Loucy (cell line): ENCODE measurements around the gene SNX3.
A peak's percentile ranks its signal among the peaks of the same experiment; 100 is the strongest.
"Not testable (repeated sequence)": the region's sequence is repeated elsewhere in the genome, so short reads cannot be mapped to it uniquely, and the experiment has no call there.

ENCODE experiments used
- H2AFZ ChIP-seq: fragments of 200-600 bp; sonication (generic); 2 replicates; pipeline ENCODE4 v1.6.0; 2016; ENCODE audit warnings: antibody characterized with exemption, mild to moderate bottlenecking, low read length, moderate library complexity
- H3F3A ChIP-seq: fragments of 200-600 bp; 2 replicates; pipeline ENCODE4 v1.6.0; 2016; ENCODE audit warnings: antibody characterized with exemption, low read depth, mild to moderate bottlenecking
- H3K27me3 ChIP-seq: fragments of 200-600 bp; sonication (generic); 2 replicates; pipeline ENCODE4 v1.6.1; 2014; ENCODE audit warnings: low read length, mild to moderate bottlenecking; ENCODE audit not compliant: insufficient read depth, poor library complexity, severe bottlenecking
- H3K36me3 ChIP-seq: fragments of 200-600 bp; sonication (generic); 2 replicates; pipeline ENCODE4 v1.6.1; 2016; ENCODE audit warnings: low read length; ENCODE audit not compliant: insufficient read depth
- H3K4me1 ChIP-seq: fragments of 200-600 bp; sonication (generic); 2 replicates; pipeline ENCODE4 v1.5.1; 2014; ENCODE audit warnings: low read length, mild to moderate bottlenecking; ENCODE audit not compliant: insufficient read depth, poor library complexity, severe bottlenecking
- H3K4me2 ChIP-seq: fragments of 200-600 bp; sonication (generic); 2 replicates; pipeline ENCODE4 v1.6.0; 2014; ENCODE audit warnings: antibody characterized with exemption, low read length, low read depth, mild to moderate bottlenecking; ENCODE audit not compliant: poor library complexity, severe bottlenecking
- H3K4me3 ChIP-seq: fragments of 200-600 bp; sonication (generic); 2 replicates; pipeline ENCODE4 v1.5.1; 2014; ENCODE audit warnings: low read length, mild to moderate bottlenecking, mixed read lengths; ENCODE audit not compliant: poor library complexity, severe bottlenecking
- H3K79me2 ChIP-seq: fragments of 200-600 bp; sonication (generic); 2 replicates; pipeline ENCODE4 v1.6.1; 2014; ENCODE audit warnings: low read length; ENCODE audit not compliant: insufficient read depth
- H3K9ac ChIP-seq: fragments of 200-600 bp; sonication (generic); 2 replicates; pipeline ENCODE4 v1.6.0; 2014; ENCODE audit warnings: mild to moderate bottlenecking, low read depth, low read length, moderate library complexity; ENCODE audit not compliant: poor library complexity, severe bottlenecking
- H3K9me2 ChIP-seq: fragments of 200-600 bp; sonication (generic); replicated peaks from 2 replicates; pipeline ENCODE4 v1.6.1; 2016; ENCODE audit warnings: low read depth, low read length, mixed read lengths
- H3K9me3 ChIP-seq: fragments of 200-600 bp; sonication (generic); 2 replicates; pipeline ENCODE4 v1.6.1; 2014; ENCODE audit warnings: mild to moderate bottlenecking, antibody characterized with exemption, low read length, low read depth; ENCODE audit not compliant: insufficient read depth
- H4K20me1 ChIP-seq: fragments of 200-600 bp; sonication (generic); 2 replicates; pipeline ENCODE4 v1.6.0; 2014; ENCODE audit warnings: antibody characterized with exemption, low read length, mild to moderate bottlenecking; ENCODE audit not compliant: insufficient read depth, poor library complexity, severe bottlenecking
- CTCF ChIP-seq: fragments of 200-600 bp; sonication (generic); conservative IDR thresholded peaks from 2 replicates; pipeline ENCODE4 v1.5.1; 2014; ENCODE audit warnings: mild to moderate bottlenecking, antibody characterized with exemption, low read length
- EZH2phosphoT487 ChIP-seq: fragments of 200-600 bp; IDR thresholded peaks from 2 replicates; pipeline ENCODE4 v1.6.1; 2018; ENCODE audit warnings: antibody characterized with exemption, mild to moderate bottlenecking, moderate library complexity, borderline replicate concordance

The SNX3 gene

DNA sequence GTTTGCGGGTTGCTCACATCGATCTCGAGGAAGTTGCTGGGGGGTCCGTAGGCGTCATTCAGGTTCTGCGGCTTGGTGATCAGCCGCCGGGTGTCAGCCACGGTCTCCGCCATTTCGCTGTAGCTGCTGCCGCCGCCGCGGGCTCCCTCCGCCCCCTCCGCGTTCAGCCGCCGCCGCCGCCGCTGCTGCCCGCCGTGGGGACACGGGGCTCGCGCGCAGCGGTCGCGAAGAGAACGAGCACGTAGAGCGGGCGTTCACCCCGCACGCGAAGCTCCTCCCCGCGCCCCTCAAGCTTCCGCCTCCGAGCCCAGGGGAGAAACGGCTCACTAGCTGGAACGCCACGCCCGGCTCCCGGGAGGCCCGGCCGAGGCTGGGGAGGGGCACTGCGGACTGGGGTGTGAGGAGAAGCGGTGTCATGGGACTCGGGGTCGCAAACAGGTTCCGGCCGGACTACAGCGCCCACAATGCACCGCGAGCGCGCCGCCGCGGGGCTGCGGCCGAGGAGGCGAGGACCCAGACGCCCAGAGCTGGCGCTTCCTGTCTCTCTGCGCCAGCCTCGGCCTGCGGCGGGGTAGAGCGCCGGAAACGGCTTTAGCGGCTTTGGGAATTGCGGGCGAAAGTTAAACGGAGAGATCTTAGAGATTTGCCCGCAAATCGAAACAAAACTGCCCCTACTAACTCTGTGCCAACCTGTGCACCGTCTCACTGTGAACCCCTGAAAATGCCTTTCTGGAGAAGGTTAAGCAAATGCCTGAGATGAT is at the start of gene SNX3:
TSS of gene SNX3 (minus strand) at position 232 of the 761 bp plus-strand sequence. CDS start at position 113, 119 bp downstream.
- peak within 1 kb of the TSS; percentile 90 for H3K4me2 ChIP-seq
- TF ChIP-seq CTCF (no peak), EZH2phosphoT487 (no peak)
- peak within 1 kb of the TSS; percentile 86 for H3K4me3 ChIP-seq
- H3K9me2 ChIP-seq = no peaks in the 10 kb centered on the region
- H3K27me3 ChIP-seq = no peaks in the 10 kb centered on the region
- peak within 1 kb of the TSS; percentile 95 for H3K9ac ChIP-seq
- peaks cover 29% of the 10 kb centered on the region for H4K20me1 ChIP-seq
- no peaks in the 10 kb centered on the region for H3K9me3 ChIP-seq
- no peaks in the 10 kb centered on the region for H3K36me3 ChIP-seq
- H2AFZ ChIP-seq = peak within 1 kb of the TSS; percentile 89
- peaks cover 24% of the 10 kb centered on the region for H3K4me1 ChIP-seq
- peaks cover 48% of the 10 kb centered on the region for H3K79me2 ChIP-seq
- no peaks in the 10 kb centered on the region for H3F3A ChIP-seq

DNA sequence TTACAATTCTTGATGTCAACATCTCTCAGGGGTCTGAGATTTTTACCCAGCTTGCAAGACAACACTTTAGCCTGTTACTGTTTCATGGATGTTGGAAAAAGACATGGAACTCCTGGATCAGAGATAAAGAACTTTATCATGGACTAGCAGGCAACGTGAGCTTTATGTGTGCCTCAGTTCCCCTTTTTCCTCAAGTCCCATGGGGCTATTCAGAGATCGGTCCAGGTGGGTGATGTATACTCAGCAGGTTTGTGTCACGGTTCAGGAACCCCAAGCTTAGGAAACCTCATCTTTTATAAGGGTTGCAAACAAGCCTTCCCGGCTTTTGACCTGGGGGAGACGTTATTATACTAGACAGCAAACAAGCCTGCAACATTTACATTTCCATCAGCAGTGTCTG is 49.0 kb upstream of the SNX3 start:
- H3K9me2 ChIP-seq = no peaks in the 10 kb centered on the region
- TF ChIP-seq CTCF (no peak), EZH2phosphoT487 (no peak)
- peaks cover 3% of the 10 kb centered on the region; the same call in 1 of the 2 replicates for H3K79me2 ChIP-seq
- H3K9ac ChIP-seq = no peak overlapping the region
- no peak overlapping the region for H3K4me3 ChIP-seq
- no peaks in the 10 kb centered on the region for H3K4me1 ChIP-seq
- H3K9me3 ChIP-seq = no peaks in the 10 kb centered on the region
- H3K4me2 ChIP-seq = no peak overlapping the region
- H3K36me3 ChIP-seq = no peaks in the 10 kb centered on the region
- H3F3A ChIP-seq = no peaks in the 10 kb centered on the region
- no peaks in the 10 kb centered on the region for H3K27me3 ChIP-seq
- no peaks in the 10 kb centered on the region for H4K20me1 ChIP-seq
- no peak overlapping the region for H2AFZ ChIP-seq

DNA sequence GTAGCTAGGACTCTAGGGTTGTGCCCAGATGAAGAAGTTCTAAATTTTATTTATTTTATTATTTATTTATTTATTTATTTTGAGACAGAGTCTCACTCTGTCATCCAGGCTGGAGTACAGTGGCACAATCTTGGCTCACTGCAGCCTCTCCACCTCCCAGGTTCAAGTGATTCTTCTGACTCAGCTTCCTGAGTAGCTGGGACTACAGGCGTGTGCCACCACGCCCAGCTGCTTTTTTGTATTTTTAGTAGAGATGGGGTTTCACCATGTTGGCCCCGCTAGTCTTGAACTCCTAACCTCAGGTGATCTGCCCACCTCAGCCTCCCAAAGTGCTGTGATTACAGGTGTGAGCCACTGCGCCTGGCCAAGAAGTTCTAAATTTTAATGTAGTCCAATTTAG is 47.8 kb upstream of the SNX3 start:
- not testable (repeated sequence) for H3K36me3 ChIP-seq, H3F3A ChIP-seq, H4K20me1 ChIP-seq, H2AFZ ChIP-seq, H3K4me1 ChIP-seq, H3K9me3 ChIP-seq, H3K9me2 ChIP-seq, H3K9ac ChIP-seq, H3K4me3 ChIP-seq, H3K27me3 ChIP-seq, H3K79me2 ChIP-seq, H3K4me2 ChIP-seq

DNA sequence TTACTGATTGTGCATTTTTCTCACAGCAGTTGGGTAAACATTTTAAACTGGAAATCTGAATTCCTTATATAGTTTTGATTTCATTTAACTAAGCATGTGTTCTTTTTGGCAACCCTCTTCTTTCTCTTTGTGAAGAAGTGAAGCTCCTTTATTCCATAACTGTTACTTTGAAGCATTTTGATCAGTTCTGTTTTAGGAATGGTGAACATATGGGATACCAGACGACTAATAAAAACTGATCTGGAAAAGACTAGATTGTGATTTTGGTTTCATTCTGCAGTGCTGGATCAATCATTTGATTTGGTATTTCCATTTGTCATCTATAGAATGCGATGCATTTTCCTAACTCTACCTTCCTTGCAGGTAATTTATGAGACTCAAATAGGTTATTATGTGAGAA is 43.8 kb upstream of the SNX3 start:
- no peak overlapping the region for H3K4me3 ChIP-seq
- no peaks in the 10 kb centered on the region for H3K27me3 ChIP-seq
- H3K9me3 ChIP-seq = no peaks in the 10 kb centered on the region
- H3K36me3 ChIP-seq = no peaks in the 10 kb centered on the region
- H3K4me2 ChIP-seq = no peak overlapping the region
- no peak for TF ChIP-seq CTCF
- TF ChIP-seq EZH2phosphoT487 = no peak
- H3K9me2 ChIP-seq = no peaks in the 10 kb centered on the region
- peaks cover 2% of the 10 kb centered on the region for H3K4me1 ChIP-seq
- no peaks in the 10 kb centered on the region for H3F3A ChIP-seq
- no peaks in the 10 kb centered on the region for H4K20me1 ChIP-seq
- no peak overlapping the region for H2AFZ ChIP-seq
- no peak overlapping the region for H3K9ac ChIP-seq
- no peaks in the 10 kb centered on the region for H3K79me2 ChIP-seq
